GM12878 (cell line): ENCODE data around the gene C11orf91. TPM values are rescaled to one million over a fixed set of nuclear protein-coding genes. Genes with fewer than 3 reads are reported as not detected.

ENCODE experiments used
- ATAC-seq: fragments of 200-7000 bp; cut with Tn5 transposase; 3 replicates; pipeline ENCODE4 v1.9.1; 2020; ENCODE audit warnings: mild to moderate bottlenecking, moderate library complexity
- BruUV-seq: library from RNA; stranded (reverse); fragments of 400-500 nt; replicated peaks from 2 replicates; lab custom pipeline; 2021; lab: Mats Ljungman, UMichigan
- CTCF ChIA-PET: fragments of 300-600 bp; sonication (Branson Sonifier 250); formaldehyde crosslinking; extraction: SDS; loops from one replicate; lab custom pipeline; 2021; ENCODE audit warnings: inconsistent platforms; lab: Yijun Ruan, JAX
- POLR2A ChIA-PET: fragments of 350-600 bp; formaldehyde crosslinking; extraction: SDS; loops from one replicate; lab custom pipeline; 2021; ENCODE audit warnings: inconsistent platforms; lab: Charles Lee
- RAD21 ChIA-PET: fragments of 300-600 bp; sonication (Branson Sonifier 250); formaldehyde crosslinking; loops from one replicate; lab custom pipeline; 2023; ENCODE audit warnings: antibody characterized with exemption; ENCODE audit not compliant: unreplicated experiment; lab: Charles Lee
- SMC1A ChIA-PET: fragments of 300-600 bp; sonication (Branson Sonifier 250); formaldehyde crosslinking; loops from one replicate; lab custom pipeline; 2023; ENCODE audit not compliant: unreplicated experiment, uncharacterized antibody; lab: Charles Lee
- DNase-seq: peaks from one replicate; pipeline ENCODE4 v3.0.0-alpha.2; 2011; ENCODE audit warnings: low read depth, low spot score
- FAIRE-seq: peaks from 3 replicates; lab custom pipeline; 2011; peaks lifted over from hg19 to GRCh38; lab: Jason Lieb, UNC
- H2AFZ ChIP-seq: 2 replicates; pipeline ENCODE4 v1.6.0; 2011; ENCODE audit warnings: low read depth, low read length, control low read depth; ENCODE audit not compliant: control insufficient read depth
- H3K27ac ChIP-seq: 2 replicates; pipeline ENCODE4 v1.5.1; 2011; ENCODE audit warnings: control low read depth; ENCODE audit not compliant: control insufficient read depth, insufficient read depth
- H3K27me3 ChIP-seq, 2 experiments: replicated peaks in 1 of 2; 2 replicates each; pipeline versions ENCODE4 v1.6.0 to v1.6.1; 2011; ENCODE audit warnings: low read length in 1 of 2; ENCODE audit not compliant: control insufficient read depth in 2 of 2, insufficient read depth in 2 of 2
- H3K36me3 ChIP-seq, 2 experiments: 2 replicates each; pipeline ENCODE4 v1.5.1; 2011; ENCODE audit warnings: low read length in 1 of 2; ENCODE audit not compliant: control insufficient read depth in 2 of 2, insufficient read depth in 2 of 2
- H3K4me1 ChIP-seq: 2 replicates; pipeline ENCODE4 v1.6.1; 2011; ENCODE audit warnings: mild to moderate bottlenecking, low read length, moderate library complexity, mixed read lengths; ENCODE audit not compliant: control insufficient read depth, insufficient read depth
- H3K4me2 ChIP-seq: 2 replicates; pipeline ENCODE4 v1.6.0; 2011; ENCODE audit warnings: control low read depth; ENCODE audit not compliant: control insufficient read depth, insufficient read depth
- H3K4me3 ChIP-seq: fragments of 200-600 bp; sonication (generic); 2 replicates; pipeline ENCODE4 v1.5.1; 2016
- H3K79me2 ChIP-seq: 2 replicates; pipeline ENCODE4 v1.6.0; 2011; ENCODE audit warnings: low read length; ENCODE audit not compliant: control insufficient read depth, insufficient read depth
- H3K9ac ChIP-seq: 2 replicates; pipeline ENCODE4 v1.8.0; 2011; ENCODE audit warnings: low read length, control low read depth, mixed read lengths; ENCODE audit not compliant: control insufficient read depth, insufficient read depth
- H3K9me3 ChIP-seq: replicated peaks from 3 replicates; pipeline ENCODE4 v1.5.1; 2011; ENCODE audit warnings: mild to moderate bottlenecking, low read length; ENCODE audit not compliant: control insufficient read depth, insufficient read depth
- H4K20me1 ChIP-seq: 2 replicates; pipeline ENCODE4 v1.6.0; 2011; ENCODE audit not compliant: control insufficient read depth, insufficient read depth
- EZH2 ChIP-seq: IDR thresholded peaks from 2 replicates; pipeline ENCODE4 v1.6.1; 2012; ENCODE audit warnings: low read depth, mild to moderate bottlenecking, control low read depth, inconsistent platforms, low read length, borderline replicate concordance; ENCODE audit not compliant: control insufficient read depth
- HDAC2 ChIP-seq: fragments of 200-600 bp; sonication (generic); IDR thresholded peaks from 2 replicates; pipeline ENCODE4 v1.6.1; 2017
- IRF4 ChIP-seq: IDR thresholded peaks from 2 replicates; pipeline ENCODE4 v1.6.1; 2011; ENCODE audit warnings: low read depth, low read length
- JUND ChIP-seq: IDR thresholded peaks from 2 replicates; pipeline ENCODE4 v1.6.1; 2012; ENCODE audit warnings: low read depth, mild to moderate bottlenecking, low read length, improper control_type of control experiment, moderate library complexity
- MEF2A ChIP-seq: IDR thresholded peaks from 2 replicates; pipeline ENCODE4 v1.6.1; 2011; ENCODE audit warnings: low read depth, mild to moderate bottlenecking, low read length, moderate library complexity; ENCODE audit not compliant: insufficient read depth
- NFYA ChIP-seq: IDR thresholded peaks from 2 replicates; pipeline ENCODE4 v1.6.1; 2011; ENCODE audit warnings: low read depth, mild to moderate bottlenecking, low read length, improper control_type of control experiment, borderline replicate concordance
- PML ChIP-seq: IDR thresholded peaks from 2 replicates; pipeline ENCODE4 v1.6.1; 2012; ENCODE audit warnings: low read length, inconsistent platforms
- POLR2A ChIP-seq: IDR thresholded peaks from 2 replicates; pipeline ENCODE4 v1.6.1; 2011; ENCODE audit warnings: low read depth, mild to moderate bottlenecking, low read length
- SMAD5 ChIP-seq: IDR thresholded peaks from 2 replicates; pipeline ENCODE4 v1.6.1; 2016; ENCODE audit warnings: antibody characterized with exemption, low read depth
- STAT3 ChIP-seq: IDR thresholded peaks from 2 replicates; pipeline ENCODE4 v1.6.1; 2011; ENCODE audit warnings: low read depth, low read length, improper control_type of control experiment
- ZNF207 ChIP-seq: fragments of 450-650 bp; IDR thresholded peaks from 2 replicates; pipeline ENCODE4 v1.6.1; 2014; ENCODE audit warnings: antibody characterized with exemption, mild to moderate bottlenecking, borderline replicate concordance
- ZNF217 ChIP-seq: fragments of 450-650 bp; IDR thresholded peaks from 2 replicates; pipeline ENCODE4 v1.6.1; 2017; ENCODE audit warnings: antibody characterized with exemption, mild to moderate bottlenecking
- ZNF384 ChIP-seq: IDR thresholded peaks from 2 replicates; pipeline ENCODE4 v1.6.1; 2012; ENCODE audit warnings: low read depth, mild to moderate bottlenecking, low read length, improper control_type of control experiment, borderline replicate concordance
- ZZZ3 ChIP-seq: IDR thresholded peaks from 2 replicates; pipeline ENCODE4 v1.6.1; 2011; ENCODE audit warnings: low read depth; ENCODE audit not compliant: control insufficient read depth, insufficient read length
- WGBS: methylation state at CpG from one replicate; pipeline ENCODE4 v1.1.6; 2016; ENCODE audit warnings: low lambda C conversion rate; ENCODE audit not compliant: insufficient replicate concordance, insufficient coverage; ENCODE audit errors: missing lambda C conversion rate; 5-methylcytosine and 5-hydroxymethylcytosine counted together
- in situ Hi-C: fragments of 300-500 bp; cut with MboI; formaldehyde crosslinking; loops from 9 replicates; pipeline ENCODE4 v1.14.3; 2018; ENCODE audit warnings: mixed read lengths
- intact Hi-C: fragments of 100-400 bp; cut with micrococcal nuclease; formaldehyde crosslinking; loops from one replicate; pipeline ENCODE4 v1.14.2; 2022; ENCODE audit not compliant: unreplicated experiment
- polyA plus RNA-seq, 11 experiments: library from polyadenylated mRNA; depleted of rRNA in 4 of 11; unstranded in 6 of 11; stranded (reverse) in 5 of 11; fragments of >200 nt; fragmentation: Nextera tagmentation in 4 of 11; fragmentation: Illumina TruSeq in 1 of 11; extraction: Ambion mirVana in 4 of 11; extraction: Trizol in 1 of 11; gene quantifications; 1 replicate in 1 of 11; 2 replicates in 10 of 11; pipeline versions ENCODE4 v1.2.1 to v1.2.3, GENCODE V29; 2011 to 2016; ENCODE audit warnings: inconsistent platforms in 2 of 11, missing spikeins in 2 of 11, low read depth in 1 of 11
- total RNA-seq, 4 experiments: library from RNA; depleted of rRNA in 3 of 4; stranded (reverse); fragments of >200 nt in 3 of 4; fragmentation: Illumina TruSeq in 1 of 4; extraction: Trizol in 1 of 4; gene quantifications; 2 replicates each; pipeline versions ENCODE4 v1.2.1 to v1.2.3, GENCODE V29; 2013 to 2021
- TF ChIP-seq, protein P1 (sequence below): fragments of 150-350 bp; IDR thresholded peaks from 2 replicates; pipeline ENCODE4 v1.6.1; 2014; ENCODE audit warnings: mild to moderate bottlenecking, low read depth, low read length

C11orf91 gene
- total and polyA plus RNA-seq, 10 of the 15 experiments (the other 5 are each of a cell fraction or from before 2014, with no cell fraction given), result not detected

DNA sequence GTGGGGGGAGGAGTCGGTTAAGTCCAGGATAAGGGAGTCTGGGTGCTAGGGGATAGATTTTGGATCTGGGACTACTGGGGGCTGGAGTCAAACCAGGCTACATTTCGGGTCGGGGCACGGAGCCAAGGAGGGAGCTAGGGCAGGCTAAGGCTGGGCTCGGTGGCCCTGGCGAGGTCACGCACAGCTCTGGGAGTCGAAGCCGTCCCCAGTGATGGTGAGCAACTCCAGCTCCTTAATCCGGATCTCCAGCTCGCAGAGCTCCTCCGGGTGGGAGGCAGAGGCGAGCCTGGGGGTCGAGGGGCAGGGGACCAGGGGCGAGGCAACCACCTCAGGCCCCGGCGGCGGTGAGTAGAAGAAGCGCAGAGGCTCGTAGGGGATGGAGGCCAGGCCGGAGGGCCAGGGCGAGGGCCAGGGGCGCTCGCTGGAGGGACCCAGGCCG is 544 bp downstream of the C11orf91 start:
- no peaks in the 10 kb centered on the region for H3K27me3 ChIP-seq
- peak overlapping the region; percentile 6; the same call in 1 of the 2 replicates for H2AFZ ChIP-seq
- FAIRE-seq (no peak), ATAC-seq (no peak), DNase-seq (no peak)
- H3K9ac ChIP-seq, result no peak overlapping the region
- H4K20me1 ChIP-seq, result no peaks in the 10 kb centered on the region
- H3K4me3 ChIP-seq, result peak overlapping the region; percentile 71; the same call in 1 of the 2 replicates
- intact Hi-C loops (loop anchor here (5.0 kb wide), 1 partner anchor 37 kb away; the partner anchor contains the start of gene CD59), in situ Hi-C loops (no loop called here)
- H3K9me3 ChIP-seq, result no peaks in the 10 kb centered on the region
- ChIA-PET CTCF (interaction anchor here (0.6 to 2.9 kb wide), 3 partner anchors 15 to 333 kb away, joined by 3 to 21 read pairs (median 3); no protein-coding TSS in a partner anchor), SMC1A (interaction anchor here (0.7 to 1.2 kb wide), 3 partner anchors 8 to 42 kb away, joined by 3 to 4 read pairs (median 3); partner anchors contain the start of gene CD59), POLR2A (no interaction called here)
- no peak overlapping the region for H3K27ac ChIP-seq
- H3K4me2 ChIP-seq, result no peak overlapping the region
- TF ChIP-seq SMAD5 (no peak), PML (no peak), STAT3 (no peak), ZNF207 (no peak), ZZZ3 (no peak), ZNF384 (no peak), EZH2 (no peak), NFYA (no peak), ZNF217 (no peak), IRF4 (no peak), MEF2A (no peak), HDAC2 (no peak), JUND (no peak), POLR2A (no peak)
- TF ChIP-seq, protein P1, sequence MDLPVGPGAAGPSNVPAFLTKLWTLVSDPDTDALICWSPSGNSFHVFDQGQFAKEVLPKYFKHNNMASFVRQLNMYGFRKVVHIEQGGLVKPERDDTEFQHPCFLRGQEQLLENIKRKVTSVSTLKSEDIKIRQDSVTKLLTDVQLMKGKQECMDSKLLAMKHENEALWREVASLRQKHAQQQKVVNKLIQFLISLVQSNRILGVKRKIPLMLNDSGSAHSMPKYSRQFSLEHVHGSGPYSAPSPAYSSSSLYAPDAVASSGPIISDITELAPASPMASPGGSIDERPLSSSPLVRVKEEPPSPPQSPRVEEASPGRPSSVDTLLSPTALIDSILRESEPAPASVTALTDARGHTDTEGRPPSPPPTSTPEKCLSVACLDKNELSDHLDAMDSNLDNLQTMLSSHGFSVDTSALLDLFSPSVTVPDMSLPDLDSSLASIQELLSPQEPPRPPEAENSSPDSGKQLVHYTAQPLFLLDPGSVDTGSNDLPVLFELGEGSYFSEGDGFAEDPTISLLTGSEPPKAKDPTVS, result no peak
- TF ChIP-seq, all 136 proteins: peak for 0
- BruUV-seq, result no TSS peak
- peaks cover 7% of the 10 kb centered on the region for H3K4me1 ChIP-seq
- RAD21 ChIA-PET, result interaction anchor here (3.2 kb wide), 1 partner anchor 42 kb away, joined by 17 read pairs; no protein-coding TSS in a partner anchor
- no peaks in the 10 kb centered on the region for H3K79me2 ChIP-seq
- 55% methylated on average over 15 of the region's 25 CpGs for WGBS
- no peaks in the 10 kb centered on the region; a peak in 1 of 4 replicates for H3K36me3 ChIP-seq
